ENCODE data around the gene VPS4B. TPM values are rescaled to one million over a fixed set of nuclear protein-coding genes. Genes with fewer than 3 reads are reported as not detected.

The VPS4B gene
- total RNA-seq, 1 experiment from 2014 or later, result 67.8 TPM

- ChIA-PET CTCF (interaction anchor here (0.5 to 2.0 kb wide), 13 partner anchors 12 to 542 kb away, joined by 3 to 8 read pairs (median 3); partner anchors contain the start of gene SERPINB5), POLR2A (interaction anchor here (0.6 to 4.0 kb wide), 20 partner anchors 9 to 711 kb away, joined by 3 to 30 read pairs (median 4); partner anchors contain the start of genes KDSR, SERPINB5 and VPS4B)
- peaks cover 29% of the 10 kb centered on the region for H3K4me1 Mint-ChIP-seq (ENCODE audit: insufficient read depth, unreplicated experiment)
These were observed 76.2 kb downstream of the VPS4B start for GRCh38 chr18:63346031-63346430.

GRCh38 chr18:63344918-63345317 is 77.4 kb downstream of the VPS4B start:
- no peak for DNase-seq (ENCODE audit: unreplicated experiment)
- H3K27me3 Mint-ChIP-seq (ENCODE audit: insufficient read depth, unreplicated experiment), result no peaks in the 10 kb centered on the region
- H3K4me3 Mint-ChIP-seq (ENCODE audit: unreplicated experiment), result no peak overlapping the region
- POLR2A ChIA-PET, result interaction anchor here (0.7 to 4.0 kb wide), 5 partner anchors 8 to 126 kb away, joined by 3 to 30 read pairs (median 9); partner anchors contain the start of gene KDSR
- H3K4me1 Mint-ChIP-seq (ENCODE audit: insufficient read depth, unreplicated experiment), result peaks cover 29% of the 10 kb centered on the region
- H3K36me3 Mint-ChIP-seq (ENCODE audit: insufficient read depth, unreplicated experiment), result peaks cover 98% of the 10 kb centered on the region
- H3K9me3 Mint-ChIP-seq (ENCODE audit: unreplicated experiment), result no peaks in the 10 kb centered on the region
- BruUV-seq (replicated peaks), result no TSS peak
- intact Hi-C loops (cut with micrococcal nuclease), result no loop called here
- no peak for TF ChIP-seq CTCF (IDR thresholded peaks at IDR 0.05; ENCODE audit: unreplicated experiment)
- peak overlapping the region; percentile 87 for H3K27ac Mint-ChIP-seq (ENCODE audit: low read depth, unreplicated experiment)
- CTCF ChIA-PET, result interaction anchor here (0.9 to 1.7 kb wide), 3 partner anchors 13 to 329 kb away, joined by 3 to 8 read pairs (median 3); no protein-coding TSS in a partner anchor

More at GRCh38 chr18:63346031-63346430, 76.2 kb downstream of the VPS4B start:
- no peaks in the 10 kb centered on the region for H3K27me3 Mint-ChIP-seq (ENCODE audit: insufficient read depth, unreplicated experiment)
- H3K9me3 Mint-ChIP-seq (ENCODE audit: unreplicated experiment), result no peaks in the 10 kb centered on the region
- H3K36me3 Mint-ChIP-seq (ENCODE audit: insufficient read depth, unreplicated experiment), result peaks cover 98% of the 10 kb centered on the region
- peak overlapping the region; percentile 87 for H3K27ac Mint-ChIP-seq (ENCODE audit: low read depth, unreplicated experiment)
- no TSS peak for BruUV-seq (replicated peaks)
- no peak for TF ChIP-seq CTCF (IDR thresholded peaks at IDR 0.05; ENCODE audit: unreplicated experiment)
- DNase-seq (ENCODE audit: unreplicated experiment), result peak; percentile 52
- intact Hi-C loops (cut with micrococcal nuclease), result no loop called here
- H3K4me3 Mint-ChIP-seq (ENCODE audit: unreplicated experiment), result no peak overlapping the region

DNA sequence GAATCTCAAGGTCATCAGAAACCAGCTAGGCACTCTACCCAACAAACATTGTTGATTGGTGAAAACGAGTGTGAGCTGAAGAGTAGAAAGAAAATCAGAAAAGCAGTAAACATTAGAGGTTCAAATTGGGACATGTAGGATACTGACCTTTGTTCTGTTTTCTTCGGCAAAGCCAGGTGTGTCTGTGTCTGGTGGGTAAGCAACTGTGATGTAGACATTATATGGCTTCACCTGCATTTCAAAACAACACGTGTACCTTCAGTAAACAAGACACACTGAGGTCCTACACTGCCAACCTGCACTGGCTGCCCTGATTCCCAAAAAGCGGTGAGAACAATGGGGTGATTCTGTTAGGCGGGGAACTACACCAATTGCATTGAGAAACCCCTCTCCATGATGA is 78.0 kb downstream of the VPS4B start:
- H3K9me3 Mint-ChIP-seq (ENCODE audit: unreplicated experiment), result no peaks in the 10 kb centered on the region
- ChIA-PET POLR2A (interaction anchor here (1.0 to 4.0 kb wide), 3 partner anchors 20 to 78 kb away, joined by 7 to 30 read pairs (median 13); partner anchors contain the start of genes KDSR and VPS4B), CTCF (interaction anchor here (0.7 to 0.9 kb wide), 2 partner anchors 179 to 328 kb away, joined by 3 to 4 read pairs; no protein-coding TSS in a partner anchor)
- H3K4me1 Mint-ChIP-seq (ENCODE audit: insufficient read depth, unreplicated experiment), result peaks cover 29% of the 10 kb centered on the region
- peaks cover 98% of the 10 kb centered on the region for H3K36me3 Mint-ChIP-seq (ENCODE audit: insufficient read depth, unreplicated experiment)
- intact Hi-C loops (cut with micrococcal nuclease), result no loop called here
- no peak for TF ChIP-seq CTCF (IDR thresholded peaks at IDR 0.05; ENCODE audit: unreplicated experiment)
- no TSS peak for BruUV-seq (replicated peaks)
- H3K27ac Mint-ChIP-seq (ENCODE audit: low read depth, unreplicated experiment), result peak overlapping the region; percentile 9
- no peak overlapping the region for H3K4me3 Mint-ChIP-seq (ENCODE audit: unreplicated experiment)
- no peaks in the 10 kb centered on the region for H3K27me3 Mint-ChIP-seq (ENCODE audit: insufficient read depth, unreplicated experiment)
- no peak for DNase-seq (ENCODE audit: unreplicated experiment)

DNA sequence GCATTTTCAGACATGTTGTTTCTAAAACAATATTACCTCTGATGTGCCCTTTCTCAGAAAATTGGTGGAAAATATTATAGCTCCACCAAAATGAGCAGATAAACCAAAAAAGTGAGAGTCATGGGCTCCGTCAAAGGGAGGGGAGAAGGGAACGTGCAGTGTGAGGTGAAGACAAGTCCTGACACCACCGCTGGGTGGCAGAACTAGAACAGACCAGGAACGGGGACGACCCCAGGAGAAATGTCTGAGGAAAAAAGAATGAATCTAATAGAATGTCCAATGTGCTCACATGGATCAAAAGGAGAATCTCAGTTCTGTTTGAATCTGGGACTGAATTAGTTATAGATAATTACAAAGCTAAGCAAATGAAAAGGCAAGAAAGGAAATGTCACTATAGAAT is 80.1 kb downstream of the VPS4B start:
- ChIA-PET CTCF (interaction anchor here (0.6 to 3.8 kb wide), 5 partner anchors 22 to 600 kb away, joined by 3 to 16 read pairs (median 3); no protein-coding TSS in a partner anchor), POLR2A (interaction anchor here (0.8 to 1.8 kb wide), 3 partner anchors 8 to 135 kb away, joined by 3 to 6 read pairs (median 3); partner anchors contain the start of gene SERPINB5)
- TF ChIP-seq CTCF (IDR thresholded peaks at IDR 0.05; ENCODE audit: unreplicated experiment), result no peak
- no TSS peak for BruUV-seq (replicated peaks)
- Mint-ChIP-seq H3K27me3 (ENCODE audit: insufficient read depth, unreplicated experiment) (no peaks in the 10 kb centered on the region), H3K4me3 (ENCODE audit: unreplicated experiment) (no peak overlapping the region), H3K9me3 (ENCODE audit: unreplicated experiment) (no peaks in the 10 kb centered on the region), H3K27ac (ENCODE audit: low read depth, unreplicated experiment) (peak overlapping the region; percentile 80), H3K36me3 (ENCODE audit: insufficient read depth, unreplicated experiment) (peaks cover 98% of the 10 kb centered on the region), H3K4me1 (ENCODE audit: insufficient read depth, unreplicated experiment) (peaks cover 28% of the 10 kb centered on the region)
- intact Hi-C loops (cut with micrococcal nuclease), result no loop called here
- peak; percentile 18 for DNase-seq (ENCODE audit: unreplicated experiment)

Measured in MCF 10A (cell line).